ENCODE results near the gene TSPAN18.

GRCh38 chr11:44832452-44832851 lies 105.7 kb downstream of the TSPAN18 start:
- no peak for TF ChIP-seq POLR2A (IDR thresholded peaks at IDR 0.05; ENCODE audit: low read depth)
- no peak for TF ChIP-seq CTCF (IDR thresholded peaks at IDR 0.05)
- TF ChIP-seq EP300 (IDR thresholded peaks at IDR 0.05): no peak
- no peak for TF ChIP-seq POLR2AphosphoS5 (IDR thresholded peaks at IDR 0.05)
